ENCODE data around the gene FGFR2. TPM values are rescaled to one million over a fixed set of nuclear protein-coding genes. Genes with fewer than 3 reads are reported as not detected.
A peak's percentile ranks its signal among the peaks of the same experiment; 100 is the strongest.

FGFR2 gene
- total RNA-seq, 1 experiment from 2014 or later, result 19.7 TPM

DNA sequence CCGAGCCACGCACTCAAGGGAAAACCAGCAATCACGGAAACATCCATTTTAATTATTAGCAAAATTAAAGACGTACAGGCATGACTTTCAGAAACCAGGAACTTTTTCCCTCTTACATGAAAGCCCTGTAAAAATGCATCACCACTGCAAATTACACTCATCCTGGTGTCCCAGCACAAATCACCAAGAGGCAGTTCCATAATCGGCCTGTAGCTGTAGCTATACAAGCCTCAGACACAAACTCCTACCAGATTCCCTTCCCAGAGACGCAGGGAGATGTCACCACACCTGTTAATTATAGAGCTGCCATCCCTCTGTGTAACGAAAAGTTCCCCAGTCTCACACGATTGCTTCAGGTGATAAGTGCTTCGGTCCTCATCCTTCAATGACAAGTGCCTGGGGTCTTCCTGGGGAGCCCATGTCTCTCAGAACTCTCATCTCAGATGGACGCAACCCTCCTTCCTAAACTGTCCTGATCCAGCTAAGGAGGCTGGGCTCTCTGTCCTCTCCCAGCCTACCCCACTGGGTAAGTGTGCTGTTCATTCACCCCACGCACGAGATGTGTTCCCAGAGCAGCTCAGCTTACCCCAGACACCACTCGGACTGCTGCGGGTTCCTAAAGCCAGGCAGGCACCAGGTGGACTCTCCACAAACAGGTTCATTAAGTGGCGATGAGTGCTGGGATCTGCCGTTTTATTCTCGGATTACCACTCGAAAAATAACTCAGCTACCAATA, 5.9 kb downstream of the FGFR2 start:
- intact Hi-C loops (cut with micrococcal nuclease), result no loop called here
- TF ChIP-seq, protein P1, sequence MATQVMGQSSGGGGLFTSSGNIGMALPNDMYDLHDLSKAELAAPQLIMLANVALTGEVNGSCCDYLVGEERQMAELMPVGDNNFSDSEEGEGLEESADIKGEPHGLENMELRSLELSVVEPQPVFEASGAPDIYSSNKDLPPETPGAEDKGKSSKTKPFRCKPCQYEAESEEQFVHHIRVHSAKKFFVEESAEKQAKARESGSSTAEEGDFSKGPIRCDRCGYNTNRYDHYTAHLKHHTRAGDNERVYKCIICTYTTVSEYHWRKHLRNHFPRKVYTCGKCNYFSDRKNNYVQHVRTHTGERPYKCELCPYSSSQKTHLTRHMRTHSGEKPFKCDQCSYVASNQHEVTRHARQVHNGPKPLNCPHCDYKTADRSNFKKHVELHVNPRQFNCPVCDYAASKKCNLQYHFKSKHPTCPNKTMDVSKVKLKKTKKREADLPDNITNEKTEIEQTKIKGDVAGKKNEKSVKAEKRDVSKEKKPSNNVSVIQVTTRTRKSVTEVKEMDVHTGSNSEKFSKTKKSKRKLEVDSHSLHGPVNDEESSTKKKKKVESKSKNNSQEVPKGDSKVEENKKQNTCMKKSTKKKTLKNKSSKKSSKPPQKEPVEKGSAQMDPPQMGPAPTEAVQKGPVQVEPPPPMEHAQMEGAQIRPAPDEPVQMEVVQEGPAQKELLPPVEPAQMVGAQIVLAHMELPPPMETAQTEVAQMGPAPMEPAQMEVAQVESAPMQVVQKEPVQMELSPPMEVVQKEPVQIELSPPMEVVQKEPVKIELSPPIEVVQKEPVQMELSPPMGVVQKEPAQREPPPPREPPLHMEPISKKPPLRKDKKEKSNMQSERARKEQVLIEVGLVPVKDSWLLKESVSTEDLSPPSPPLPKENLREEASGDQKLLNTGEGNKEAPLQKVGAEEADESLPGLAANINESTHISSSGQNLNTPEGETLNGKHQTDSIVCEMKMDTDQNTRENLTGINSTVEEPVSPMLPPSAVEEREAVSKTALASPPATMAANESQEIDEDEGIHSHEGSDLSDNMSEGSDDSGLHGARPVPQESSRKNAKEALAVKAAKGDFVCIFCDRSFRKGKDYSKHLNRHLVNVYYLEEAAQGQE (IDR thresholded peaks at IDR 0.05; ENCODE audit: low read depth), result no peak
- TF ChIP-seq, protein P2, sequence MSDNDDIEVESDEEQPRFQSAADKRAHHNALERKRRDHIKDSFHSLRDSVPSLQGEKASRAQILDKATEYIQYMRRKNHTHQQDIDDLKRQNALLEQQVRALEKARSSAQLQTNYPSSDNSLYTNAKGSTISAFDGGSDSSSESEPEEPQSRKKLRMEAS (IDR thresholded peaks at IDR 0.05), result no peak
- TF ChIP-seq CTCF (IDR thresholded peaks at IDR 0.05 in 2 of 3, conservative IDR thresholded peaks at IDR 0.05 in 1 of 3; ENCODE audit: borderline replicate concordance in 1 of 3, insufficient read depth in 1 of 3, low read depth in 2 of 3, low read length in 2 of 3), result peak in 2 of 3 experiments; percentile 12 to 34; a peak in 2 of 6 replicates
- no peak overlapping the region for H3K4me2 ChIP-seq (ENCODE audit: low read length)
- H3K79me2 ChIP-seq (ENCODE audit: insufficient read depth, low read length), result no peaks in the 10 kb centered on the region
- H3K36me3 ChIP-seq (ENCODE audit: control insufficient read depth in 1 of 2, insufficient read depth in 2 of 2, low read length in 2 of 2), result no peaks in the 10 kb centered on the region
- no peaks in the 10 kb centered on the region for H3K27me3 ChIP-seq (ENCODE audit: insufficient read depth, low read length)
- ChIA-PET CTCF (interaction anchor here (2.2 kb wide), 1 partner anchor 17 kb away, joined by 7 read pairs; no protein-coding TSS in a partner anchor), RAD21 (ENCODE audit: low non-redundant PET in 1 of 2, low total read pairs in 2 of 2, uncharacterized antibody in 2 of 2, unreplicated experiment in 2 of 2) (no interaction called here), POLR2A (no interaction called here)
- DNase-seq (ENCODE audit: low read depth, low spot score) (no peak), ATAC-seq (peak; percentile 58; the same call in 1 of the 2 replicates)
- BruUV-seq (replicated peaks), result no TSS peak
- H3K9me2 ChIP-seq (ENCODE audit: insufficient read depth), result no peaks in the 10 kb centered on the region
- no peak overlapping the region for H2AFZ ChIP-seq (ENCODE audit: low read depth, low read length, poor library complexity, severe bottlenecking)
- H3K4me3 ChIP-seq (replicated peaks in 1 of 2; ENCODE audit: low read depth in 1 of 2, low read length in 2 of 2), result no peak overlapping the region
- H4K20me1 ChIP-seq (ENCODE audit: insufficient read depth), result no peaks in the 10 kb centered on the region
- H3K27ac ChIP-seq (ENCODE audit: low read depth, low read length), result no peak overlapping the region
- no peaks in the 10 kb centered on the region for H3K9me3 ChIP-seq (ENCODE audit: control insufficient read depth in 1 of 2, insufficient read depth in 1 of 2, low read depth in 1 of 2, low read length in 2 of 2)
- no peak overlapping the region for H3K9ac ChIP-seq (ENCODE audit: low read length)
- H3K4me1 ChIP-seq (ENCODE audit: control insufficient read depth in 1 of 2, insufficient read depth in 2 of 2, low read length in 2 of 2), result peaks cover 0 to 2% of the 10 kb centered on the region in 2 experiments; a peak in 1 of 4 replicates
